ENCODE data around the gene STX8.

- no peak for TF ChIP-seq POLR2AphosphoS5 (IDR thresholded peaks at IDR 0.05; ENCODE audit: low read depth, low read length)
- no peak for TF ChIP-seq EZH2 (IDR thresholded peaks at IDR 0.05)
- no peak for TF ChIP-seq JUND (IDR thresholded peaks at IDR 0.05)
- TF ChIP-seq MAX (IDR thresholded peaks at IDR 0.05) = no peak
- no peak for TF ChIP-seq TCF7L2 (IDR thresholded peaks at IDR 0.05; ENCODE audit: borderline replicate concordance, extremely low read depth, insufficient read depth, insufficient read length)
- no peak for TF ChIP-seq EGR1 (IDR thresholded peaks at IDR 0.05; ENCODE audit: low read depth)
Measured at GRCh38 chr17:9419932-9420453, 155.6 kb downstream of the STX8 start.
